22Rv1 (cell line): Measurements from ENCODE around the gene LRRC26.

Experiments
- ZFX ChIP-seq: fragments of 450-650 bp; IDR thresholded peaks from 2 replicates; pipeline ENCODE4 v1.6.1; 2017; ENCODE audit warnings: antibody characterized with exemption, borderline replicate concordance
- TF ChIP-seq, protein P1 (sequence below): fragments of 450-650 bp; IDR thresholded peaks from 2 replicates; pipeline ENCODE4 v1.5.1; 2017; ENCODE audit warnings: mild to moderate bottlenecking

DNA sequence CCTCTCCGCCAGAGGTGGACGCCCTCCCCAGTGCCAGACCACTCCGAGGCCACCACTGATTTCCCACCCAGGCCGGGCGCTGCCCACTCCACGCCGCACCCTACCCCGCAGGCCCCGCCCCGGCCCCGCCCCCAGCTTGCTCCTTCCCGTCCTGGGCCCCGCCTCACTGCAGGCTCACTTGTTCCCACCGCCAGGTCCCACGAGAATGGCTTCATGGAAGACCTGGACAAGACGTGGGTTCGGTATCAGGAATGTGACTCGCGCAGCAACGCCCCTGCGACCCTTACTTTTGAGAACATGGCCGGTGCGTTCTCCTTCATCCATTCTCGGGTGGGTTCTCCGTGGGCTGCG lies 6.5 kb downstream of the LRRC26 start:
- TF ChIP-seq, protein P1, sequence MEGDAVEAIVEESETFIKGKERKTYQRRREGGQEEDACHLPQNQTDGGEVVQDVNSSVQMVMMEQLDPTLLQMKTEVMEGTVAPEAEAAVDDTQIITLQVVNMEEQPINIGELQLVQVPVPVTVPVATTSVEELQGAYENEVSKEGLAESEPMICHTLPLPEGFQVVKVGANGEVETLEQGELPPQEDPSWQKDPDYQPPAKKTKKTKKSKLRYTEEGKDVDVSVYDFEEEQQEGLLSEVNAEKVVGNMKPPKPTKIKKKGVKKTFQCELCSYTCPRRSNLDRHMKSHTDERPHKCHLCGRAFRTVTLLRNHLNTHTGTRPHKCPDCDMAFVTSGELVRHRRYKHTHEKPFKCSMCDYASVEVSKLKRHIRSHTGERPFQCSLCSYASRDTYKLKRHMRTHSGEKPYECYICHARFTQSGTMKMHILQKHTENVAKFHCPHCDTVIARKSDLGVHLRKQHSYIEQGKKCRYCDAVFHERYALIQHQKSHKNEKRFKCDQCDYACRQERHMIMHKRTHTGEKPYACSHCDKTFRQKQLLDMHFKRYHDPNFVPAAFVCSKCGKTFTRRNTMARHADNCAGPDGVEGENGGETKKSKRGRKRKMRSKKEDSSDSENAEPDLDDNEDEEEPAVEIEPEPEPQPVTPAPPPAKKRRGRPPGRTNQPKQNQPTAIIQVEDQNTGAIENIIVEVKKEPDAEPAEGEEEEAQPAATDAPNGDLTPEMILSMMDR: no peak
- no peak for TF ChIP-seq ZFX
